Activated naive CD8-positive, alpha-beta T cell (primary cell): ENCODE data around the gene CEACAM1.
A peak's percentile ranks its signal among the peaks of the same experiment; 100 is the strongest.
"Not testable (repeated sequence)": the region's sequence is repeated elsewhere in the genome, so short reads cannot be mapped to it uniquely, and the experiment has no call there.

Experiments
- H3K27ac Mint-ChIP-seq: one replicate; pipeline ENCODE4 v1.8.0; 2021; ENCODE audit warnings: mixed read lengths
- H3K27me3 Mint-ChIP-seq: one replicate; pipeline ENCODE4 v1.8.0; 2021; ENCODE audit warnings: mixed read lengths
- H3K36me3 Mint-ChIP-seq: one replicate; pipeline ENCODE4 v1.8.0; 2021; ENCODE audit warnings: mixed read lengths
- H3K4me1 Mint-ChIP-seq: one replicate; pipeline ENCODE4 v1.8.0; 2021; ENCODE audit warnings: low read depth, mixed read lengths
- H3K4me3 Mint-ChIP-seq: one replicate; pipeline ENCODE4 v1.8.0; 2021; ENCODE audit warnings: mild to moderate bottlenecking, mixed read lengths
- H3K9me3 Mint-ChIP-seq: one replicate; pipeline ENCODE4 v1.8.0; 2021; ENCODE audit warnings: low read depth, mixed read lengths

The CEACAM1 gene

GRCh38 chr19:42534391-42534790, 6.1 kb upstream of the CEACAM1 start:
- Mint-ChIP-seq H3K27ac (no peak overlapping the region), H3K4me3 (no peak overlapping the region), H3K9me3 (no peaks in the 10 kb centered on the region), H3K4me1 (peaks cover under 1% of the 10 kb centered on the region), H3K27me3 (no peaks in the 10 kb centered on the region), H3K36me3 (no peaks in the 10 kb centered on the region)

- H3K27ac Mint-ChIP-seq = no peak overlapping the region
- H3K36me3 Mint-ChIP-seq = no peaks in the 10 kb centered on the region
- no peak overlapping the region for H3K4me3 Mint-ChIP-seq
- no peaks in the 10 kb centered on the region for H3K9me3 Mint-ChIP-seq
- peaks cover 16% of the 10 kb centered on the region for H3K4me1 Mint-ChIP-seq
- H3K27me3 Mint-ChIP-seq = no peaks in the 10 kb centered on the region
Observed at GRCh38 chr19:42532891-42533290, 4.6 kb upstream of the CEACAM1 start.

DNA sequence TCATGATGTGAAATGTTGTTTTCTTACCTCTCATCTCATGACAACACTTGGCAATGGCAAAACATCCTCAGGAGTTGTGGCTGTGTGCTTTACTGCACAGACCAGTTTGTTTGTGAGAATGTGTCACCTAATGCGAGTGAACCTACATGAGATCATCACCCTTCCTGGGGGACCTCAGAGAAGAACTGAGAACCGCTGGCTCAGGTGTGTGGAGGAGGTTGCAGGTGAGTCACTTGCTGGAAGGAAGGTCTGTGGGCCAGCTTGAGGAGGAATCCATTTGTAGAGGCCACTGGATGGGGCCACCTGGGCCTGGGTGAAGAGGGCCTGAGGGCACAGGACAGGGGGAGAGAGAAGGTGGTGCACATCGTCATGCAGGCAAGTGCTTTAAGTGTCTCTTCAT, 3.0 kb upstream of the CEACAM1 start:
- Mint-ChIP-seq H3K4me3 (no peak overlapping the region), H3K27ac (no peak overlapping the region), H3K9me3 (no peaks in the 10 kb centered on the region)

DNA sequence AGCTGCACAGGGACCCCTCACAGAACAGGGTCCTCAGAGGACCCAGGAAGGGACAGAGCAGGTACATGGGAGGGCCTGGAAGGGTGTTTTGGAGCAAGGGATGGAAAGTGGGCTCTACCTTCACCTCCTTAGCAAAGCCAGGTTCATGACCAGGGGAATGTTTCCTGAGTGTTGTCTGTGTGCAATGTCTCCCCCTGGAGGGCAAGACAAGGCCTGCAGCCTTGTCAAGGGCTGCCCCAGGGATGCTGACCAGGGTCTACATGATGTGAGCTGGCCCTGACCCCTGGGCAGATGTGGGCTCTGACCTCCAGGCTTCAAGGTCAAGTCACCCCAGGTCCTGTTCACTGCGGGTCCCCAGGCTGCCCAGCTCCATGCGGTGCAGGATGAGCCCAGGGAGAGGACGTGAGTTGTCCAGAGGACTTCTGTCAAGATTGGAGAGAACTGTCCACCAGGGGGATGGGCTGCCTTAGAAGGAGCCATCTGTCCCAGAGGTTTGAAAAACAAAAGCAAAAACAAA, 1.0 kb upstream of the CEACAM1 start:
- H3K36me3 Mint-ChIP-seq = no peaks in the 10 kb centered on the region
- peak overlapping the region; percentile 72 for H3K4me3 Mint-ChIP-seq
- H3K4me1 Mint-ChIP-seq = peaks cover 28% of the 10 kb centered on the region

More for the DNA sequence above, 3.0 kb upstream of the CEACAM1 start:
- no peaks in the 10 kb centered on the region for H3K27me3 Mint-ChIP-seq
- H3K4me1 Mint-ChIP-seq = peaks cover 25% of the 10 kb centered on the region
- no peaks in the 10 kb centered on the region for H3K36me3 Mint-ChIP-seq

DNA sequence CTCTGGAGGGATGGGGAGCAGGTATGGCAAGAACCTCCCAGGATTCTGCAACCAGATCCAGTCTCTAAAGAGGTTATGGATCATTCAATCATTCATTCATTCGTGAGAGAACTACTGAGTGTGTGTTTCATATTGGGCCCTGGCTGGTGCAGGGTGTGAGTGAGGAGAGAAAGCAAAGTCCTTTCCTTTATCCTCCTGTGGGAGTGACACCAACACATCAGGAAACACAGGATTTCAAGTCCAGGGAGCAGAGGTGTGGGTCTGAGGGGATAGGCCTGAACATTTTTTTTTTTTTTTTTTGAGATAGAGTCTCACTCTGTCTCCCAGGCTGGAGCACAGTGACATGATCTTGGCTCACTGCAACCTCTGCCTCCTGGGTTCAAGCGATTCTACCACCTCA, 3.3 kb downstream of the CEACAM1 start:
- H3K27ac Mint-ChIP-seq = no peak overlapping the region
- no peaks in the 10 kb centered on the region for H3K9me3 Mint-ChIP-seq
- no peaks in the 10 kb centered on the region for H3K27me3 Mint-ChIP-seq
- peaks cover 28% of the 10 kb centered on the region for H3K4me1 Mint-ChIP-seq
- peaks cover 3% of the 10 kb centered on the region for H3K36me3 Mint-ChIP-seq
- no peak overlapping the region for H3K4me3 Mint-ChIP-seq

More for the DNA sequence above, 1.0 kb upstream of the CEACAM1 start:
- no peaks in the 10 kb centered on the region for H3K27me3 Mint-ChIP-seq
- H3K27ac Mint-ChIP-seq = no peak overlapping the region
- H3K9me3 Mint-ChIP-seq = no peaks in the 10 kb centered on the region

DNA sequence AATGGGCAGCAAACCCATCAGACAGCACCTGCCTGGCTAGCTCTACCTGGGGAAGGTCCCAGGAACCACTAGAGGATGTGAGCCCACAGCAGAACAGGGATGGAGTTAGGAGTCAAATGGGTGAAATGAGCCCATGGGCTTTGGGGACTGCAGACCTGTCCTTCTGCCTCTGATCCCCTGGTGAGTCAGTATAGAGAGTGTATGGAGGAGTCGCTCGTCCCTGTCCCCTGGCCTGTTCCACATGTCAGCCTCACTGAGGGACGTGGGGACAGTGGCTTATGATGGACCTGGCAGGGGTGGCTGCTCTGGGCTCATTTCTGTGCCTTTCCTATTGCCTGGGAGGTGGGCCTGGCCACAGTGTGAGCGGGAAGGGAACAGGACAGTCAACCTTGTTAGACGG, 4.0 kb downstream of the CEACAM1 start:
- H3K36me3 Mint-ChIP-seq = peaks cover 4% of the 10 kb centered on the region
- H3K9me3 Mint-ChIP-seq = no peaks in the 10 kb centered on the region
- H3K27me3 Mint-ChIP-seq = no peaks in the 10 kb centered on the region
- no peak overlapping the region for H3K27ac Mint-ChIP-seq
- H3K4me1 Mint-ChIP-seq = peaks cover 26% of the 10 kb centered on the region
- no peak overlapping the region for H3K4me3 Mint-ChIP-seq

GRCh38 chr19:42522262-42522661, 6.0 kb downstream of the CEACAM1 start:
- not testable (repeated sequence) for H3K27me3 Mint-ChIP-seq, H3K36me3 Mint-ChIP-seq, H3K4me3 Mint-ChIP-seq, H3K9me3 Mint-ChIP-seq, H3K4me1 Mint-ChIP-seq, H3K27ac Mint-ChIP-seq

GRCh38 chr19:42521346-42522030, 6.8 kb downstream of the CEACAM1 start:
- Mint-ChIP-seq H3K27me3 (no peaks in the 10 kb centered on the region), H3K9me3 (no peaks in the 10 kb centered on the region), H3K36me3 (peaks cover 8% of the 10 kb centered on the region), H3K4me3 (no peak overlapping the region), H3K27ac (no peak overlapping the region), H3K4me1 (peaks cover 3% of the 10 kb centered on the region)

DNA sequence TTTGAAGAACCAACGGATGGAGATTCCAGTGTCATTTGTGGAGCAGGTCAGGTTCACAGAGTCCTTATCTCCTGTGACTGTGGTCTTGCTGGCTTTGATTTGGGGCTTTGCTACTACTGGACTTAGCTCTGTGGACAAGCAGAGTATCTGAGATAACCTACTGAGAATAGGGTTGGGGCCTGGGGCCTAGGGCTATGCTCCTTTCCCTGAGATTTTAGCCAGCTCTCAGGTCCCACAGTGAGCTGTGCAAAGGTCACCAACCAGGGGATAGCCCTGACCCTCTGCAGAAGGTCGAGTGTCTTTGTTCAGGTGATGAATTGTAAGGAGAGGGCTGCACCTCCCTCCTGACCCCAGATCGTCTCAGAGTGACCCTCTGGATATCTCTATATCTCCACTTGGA, 9.2 kb downstream of the CEACAM1 start:
- Mint-ChIP-seq H3K4me3 (no peak overlapping the region), H3K36me3 (peaks cover 8% of the 10 kb centered on the region), H3K9me3 (no peaks in the 10 kb centered on the region), H3K27me3 (no peaks in the 10 kb centered on the region), H3K4me1 (no peaks in the 10 kb centered on the region), H3K27ac (no peak overlapping the region)

DNA sequence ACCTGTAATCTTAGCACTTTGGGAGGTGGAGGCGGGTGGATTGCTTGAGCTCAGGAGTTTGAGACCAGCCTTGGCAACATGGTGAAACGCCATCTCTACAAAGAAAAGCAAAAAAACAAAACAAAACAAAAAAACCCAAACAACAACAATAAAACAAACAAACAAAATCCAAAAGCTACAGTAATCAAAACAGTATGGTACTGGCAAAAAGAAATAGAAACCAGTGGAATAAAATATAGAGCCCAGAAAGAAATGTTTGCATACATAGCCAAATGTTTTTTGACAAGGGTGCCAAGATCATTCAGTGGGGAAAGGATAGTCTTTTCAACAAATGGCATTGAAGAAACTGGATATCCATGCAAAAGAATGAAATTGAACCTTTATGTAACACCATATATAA, 11.5 kb downstream of the CEACAM1 start:
- H3K27ac Mint-ChIP-seq = no peak overlapping the region
- no peaks in the 10 kb centered on the region for H3K27me3 Mint-ChIP-seq
- peaks cover 16% of the 10 kb centered on the region for H3K36me3 Mint-ChIP-seq
- peaks cover 13% of the 10 kb centered on the region for H3K4me1 Mint-ChIP-seq
- no peaks in the 10 kb centered on the region for H3K9me3 Mint-ChIP-seq
- no peak overlapping the region for H3K4me3 Mint-ChIP-seq

GRCh38 chr19:42515241-42515832, 12.9 kb downstream of the CEACAM1 start:
- Mint-ChIP-seq H3K4me1 (peaks cover 13% of the 10 kb centered on the region), H3K36me3 (peaks cover 15% of the 10 kb centered on the region)

GRCh38 chr19:42514449-42514848, 13.8 kb downstream of the CEACAM1 start:
- H3K4me1 Mint-ChIP-seq = peaks cover 13% of the 10 kb centered on the region
- H3K36me3 Mint-ChIP-seq = peaks cover 15% of the 10 kb centered on the region
- H3K4me3 Mint-ChIP-seq = no peak overlapping the region
- no peaks in the 10 kb centered on the region for H3K9me3 Mint-ChIP-seq
- no peak overlapping the region for H3K27ac Mint-ChIP-seq
- H3K27me3 Mint-ChIP-seq = no peaks in the 10 kb centered on the region

More at GRCh38 chr19:42515241-42515832, 12.9 kb downstream of the CEACAM1 start:
- H3K27ac Mint-ChIP-seq = no peak overlapping the region
- H3K4me3 Mint-ChIP-seq = no peak overlapping the region
- H3K27me3 Mint-ChIP-seq = no peaks in the 10 kb centered on the region
- H3K9me3 Mint-ChIP-seq = no peaks in the 10 kb centered on the region

DNA sequence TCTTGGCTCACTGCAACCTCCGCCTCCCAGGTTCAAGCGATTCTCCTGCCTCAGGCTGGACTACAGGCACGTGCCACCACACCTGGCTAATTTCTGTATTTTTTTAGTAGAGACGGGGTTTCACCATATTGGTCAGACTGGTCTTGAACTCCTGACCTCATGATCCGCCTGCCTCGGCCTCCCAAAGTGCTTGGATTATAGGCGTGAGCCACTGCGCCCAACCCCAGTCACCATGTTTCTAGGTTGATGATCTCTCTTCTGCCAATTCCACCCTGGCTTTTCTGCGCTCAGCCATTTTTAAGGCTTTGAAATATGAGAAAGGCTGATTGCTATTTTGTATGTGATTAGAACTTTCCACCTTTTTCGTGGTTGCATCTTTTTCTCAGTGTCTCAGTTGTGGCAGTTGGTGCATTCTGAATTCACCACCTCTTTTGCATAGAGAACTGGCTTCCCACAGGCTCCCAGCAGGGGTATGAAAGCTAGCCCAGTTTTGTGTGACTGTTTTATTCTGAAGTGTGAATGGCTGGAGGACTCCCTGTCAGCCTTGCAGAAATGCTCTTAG, 15.5 kb downstream of the CEACAM1 start:
- Mint-ChIP-seq H3K4me3 (no peak overlapping the region), H3K27ac (no peak overlapping the region), H3K27me3 (no peaks in the 10 kb centered on the region), H3K36me3 (peaks cover 13% of the 10 kb centered on the region), H3K9me3 (no peaks in the 10 kb centered on the region), H3K4me1 (peaks cover 13% of the 10 kb centered on the region)

DNA sequence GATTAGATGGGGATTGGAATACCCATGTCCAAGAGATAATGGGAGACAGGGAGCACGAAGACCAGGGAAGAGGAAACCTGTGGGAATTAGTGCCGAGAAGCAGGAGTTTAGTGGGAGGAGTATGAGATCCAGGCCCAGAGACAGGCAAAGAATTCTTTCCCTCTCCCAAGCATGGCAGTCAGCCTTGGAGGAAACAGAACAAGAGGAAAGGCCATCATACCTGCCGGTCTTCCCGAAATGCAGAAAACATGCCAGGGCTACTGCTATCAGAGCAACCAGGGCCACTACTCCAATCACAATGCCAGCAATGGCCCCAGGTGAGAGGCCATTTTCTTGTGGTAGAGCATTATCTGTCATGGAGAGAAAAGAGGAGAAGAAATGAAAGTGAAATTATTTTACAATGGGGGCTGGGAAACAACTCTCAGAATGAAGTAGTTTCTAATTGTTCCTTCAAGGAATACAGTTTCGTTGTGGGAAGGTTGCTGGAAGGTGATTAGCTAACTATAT, 16.1 kb downstream of the CEACAM1 start:
- Mint-ChIP-seq H3K27ac (no peak overlapping the region), H3K4me1 (peaks cover 13% of the 10 kb centered on the region), H3K36me3 (peaks cover 10% of the 10 kb centered on the region), H3K9me3 (no peaks in the 10 kb centered on the region), H3K27me3 (no peaks in the 10 kb centered on the region), H3K4me3 (no peak overlapping the region)

DNA sequence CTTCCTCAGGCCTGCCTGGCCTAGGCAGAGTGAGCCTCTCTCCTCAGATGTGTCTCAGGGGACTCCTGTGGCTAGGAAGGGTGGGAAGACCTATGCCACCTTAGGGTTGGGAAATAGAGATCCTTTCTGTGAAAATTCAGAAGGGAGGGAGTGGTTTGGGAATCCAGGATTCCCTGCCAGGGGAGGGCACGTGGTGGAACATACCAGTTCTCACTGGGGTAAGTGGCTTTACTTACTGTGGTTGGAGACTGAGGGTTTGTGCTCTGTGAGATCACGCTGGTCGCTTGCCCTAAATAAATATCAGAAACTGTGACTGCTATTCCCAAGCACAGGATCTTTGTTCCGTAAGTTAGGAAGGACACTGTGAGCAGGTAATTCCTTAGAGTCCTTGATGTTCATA, 16.9 kb downstream of the CEACAM1 start:
- Mint-ChIP-seq H3K27me3 (no peaks in the 10 kb centered on the region), H3K4me1 (peaks cover 13% of the 10 kb centered on the region), H3K27ac (no peak overlapping the region), H3K36me3 (peaks cover 10% of the 10 kb centered on the region), H3K4me3 (no peak overlapping the region), H3K9me3 (no peaks in the 10 kb centered on the region)
